Islet of Langerhans (tissue), 1 donor: ENCODE measurements around the gene SMOC2.

Experiments used
- FAIRE-seq: peaks from one replicate; lab custom pipeline; 2011; peaks lifted over from hg19 to GRCh38; lab: Jason Lieb, UNC

Gene SMOC2

DNA sequence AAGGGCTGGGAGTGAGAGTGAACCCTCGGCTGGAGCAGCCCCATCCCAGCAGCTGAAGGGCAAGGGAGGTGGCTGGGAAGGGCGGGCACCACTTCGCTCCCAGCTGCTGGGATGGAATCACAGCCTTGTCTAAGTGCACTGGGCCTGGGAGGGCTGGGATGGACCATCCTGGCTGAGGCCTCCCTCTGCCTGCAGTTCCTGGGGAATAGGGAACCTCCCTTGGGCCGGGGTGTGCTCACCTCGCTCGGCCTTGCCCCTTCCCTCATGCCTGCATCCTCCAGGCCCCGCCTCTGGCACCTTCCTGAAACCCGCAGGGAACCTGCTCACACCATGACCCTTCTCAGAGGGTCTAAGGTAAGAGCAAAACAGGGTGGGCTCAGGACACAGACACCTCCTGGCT, 53.7 kb downstream of the SMOC2 start:
- FAIRE-seq, result no peak

DNA sequence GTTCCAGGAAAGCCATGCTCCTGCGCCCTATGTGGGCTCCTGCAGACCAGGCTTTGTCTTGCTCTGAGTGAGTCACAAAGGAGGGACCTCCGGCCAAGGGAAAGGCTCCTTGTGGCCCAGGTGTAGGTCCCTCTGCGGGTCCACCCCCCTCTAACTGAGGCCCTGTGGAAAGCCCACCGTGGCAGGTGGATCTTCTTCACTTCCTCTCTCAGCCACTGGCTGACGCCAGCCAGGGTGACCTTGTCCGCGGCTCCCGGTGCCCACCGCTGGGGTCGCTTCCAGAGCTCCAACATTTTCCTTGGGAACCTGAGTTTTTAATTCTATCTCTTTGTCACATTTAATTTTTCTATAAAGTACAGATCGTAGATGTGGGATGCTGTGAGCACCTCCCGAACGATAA, 54.1 kb downstream of the SMOC2 start:
- no peak for FAIRE-seq

DNA sequence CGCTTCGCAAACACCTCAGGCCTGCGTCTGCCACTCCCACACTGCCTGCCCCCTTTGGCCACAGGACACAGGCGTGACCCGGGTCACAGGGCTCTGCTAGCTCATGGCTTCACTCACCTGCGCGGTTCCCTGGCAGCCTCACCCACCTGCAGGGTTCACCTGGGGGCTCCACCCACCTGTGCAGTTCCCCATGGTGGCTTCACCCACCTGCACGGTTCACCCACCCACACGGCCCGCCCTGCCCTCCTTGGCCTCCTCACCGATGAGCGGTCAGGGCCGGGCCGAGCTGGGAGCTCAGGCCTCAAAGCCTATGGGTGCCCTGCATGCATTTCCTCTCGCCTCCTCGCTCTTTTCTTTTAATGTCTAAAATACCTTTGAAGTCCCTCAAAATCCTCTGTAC, 54.7 kb downstream of the SMOC2 start:
- no peak for FAIRE-seq

DNA sequence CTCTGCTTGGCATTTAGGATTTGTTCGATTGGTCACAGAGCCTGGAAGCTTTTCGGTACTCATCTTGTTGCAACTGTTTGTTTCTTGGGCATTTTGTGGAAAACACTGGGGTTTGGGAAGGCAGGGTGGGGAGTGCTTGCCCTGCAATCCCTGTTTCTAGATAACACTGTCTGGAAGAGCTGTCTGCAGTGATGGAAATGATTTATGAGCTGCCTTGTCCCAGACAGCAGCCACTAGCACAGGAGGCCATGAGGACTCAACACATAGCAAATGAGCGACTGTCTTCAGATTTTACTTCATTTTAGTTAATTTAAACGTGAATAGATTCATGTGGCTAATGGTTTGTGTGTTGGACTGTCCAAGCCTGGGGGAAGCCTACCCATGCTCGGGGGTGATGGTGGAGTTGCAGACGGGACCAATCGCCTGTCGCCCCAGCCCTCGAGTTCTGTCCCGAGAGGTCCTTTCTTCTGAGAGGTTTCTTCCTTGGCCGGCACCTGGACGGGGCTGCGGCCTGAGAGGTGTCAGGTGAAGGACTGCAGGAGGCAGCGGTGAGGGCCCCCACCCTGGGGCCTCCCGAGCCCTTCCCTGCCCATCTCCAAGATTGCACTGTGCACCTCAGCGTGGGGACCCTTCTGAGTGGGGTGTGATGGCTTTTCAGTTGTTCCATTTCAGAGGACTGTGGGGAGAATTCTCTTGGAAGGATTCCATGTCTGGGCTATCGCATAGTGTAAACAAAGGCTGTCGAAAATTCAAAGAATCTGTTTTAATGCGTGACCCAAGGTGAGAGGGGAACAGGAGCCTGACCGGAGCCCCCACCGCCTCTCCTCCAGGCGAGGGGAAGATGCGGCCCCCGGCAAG, 55.4 kb downstream of the SMOC2 start:
- FAIRE-seq, result no peak

DNA sequence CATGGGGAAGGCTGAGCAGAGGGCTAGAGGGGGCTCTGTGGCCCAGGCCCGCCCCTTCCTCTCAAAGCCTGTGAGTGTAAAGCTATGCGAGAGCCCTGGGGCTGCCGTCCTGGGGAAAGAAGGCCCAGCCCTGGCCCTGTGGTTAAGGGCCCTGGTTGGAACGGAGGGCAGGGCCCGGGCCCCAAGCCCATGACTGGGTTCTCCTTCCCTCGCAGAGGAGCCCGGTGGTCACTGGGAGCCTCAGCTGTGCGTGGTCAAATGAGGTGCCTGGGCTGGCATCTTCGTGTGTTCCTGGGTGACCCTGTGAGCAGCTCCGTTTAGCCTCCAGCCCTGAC, 56.0 kb downstream of the SMOC2 start:
- FAIRE-seq, result no peak

DNA sequence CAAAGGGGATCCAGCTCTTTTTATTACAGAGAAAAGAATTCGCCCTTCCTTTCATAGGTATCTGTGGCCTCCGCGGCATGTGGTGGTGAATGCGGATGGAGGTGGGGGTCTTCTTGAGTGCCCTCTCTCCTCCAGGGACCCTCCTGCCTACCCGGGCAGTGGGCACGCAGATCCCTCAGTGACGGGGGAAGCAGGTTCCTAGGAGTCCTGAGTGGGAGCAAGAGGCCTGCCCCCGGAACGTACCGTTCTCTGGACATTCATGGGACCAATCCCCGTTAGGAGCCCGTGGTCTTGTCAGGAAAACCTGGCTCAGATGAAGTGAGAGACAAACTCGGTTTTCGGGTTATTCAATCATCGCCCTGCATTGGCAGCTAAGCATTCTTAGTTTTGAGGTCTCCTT, 56.4 kb downstream of the SMOC2 start:
- no peak for FAIRE-seq

DNA sequence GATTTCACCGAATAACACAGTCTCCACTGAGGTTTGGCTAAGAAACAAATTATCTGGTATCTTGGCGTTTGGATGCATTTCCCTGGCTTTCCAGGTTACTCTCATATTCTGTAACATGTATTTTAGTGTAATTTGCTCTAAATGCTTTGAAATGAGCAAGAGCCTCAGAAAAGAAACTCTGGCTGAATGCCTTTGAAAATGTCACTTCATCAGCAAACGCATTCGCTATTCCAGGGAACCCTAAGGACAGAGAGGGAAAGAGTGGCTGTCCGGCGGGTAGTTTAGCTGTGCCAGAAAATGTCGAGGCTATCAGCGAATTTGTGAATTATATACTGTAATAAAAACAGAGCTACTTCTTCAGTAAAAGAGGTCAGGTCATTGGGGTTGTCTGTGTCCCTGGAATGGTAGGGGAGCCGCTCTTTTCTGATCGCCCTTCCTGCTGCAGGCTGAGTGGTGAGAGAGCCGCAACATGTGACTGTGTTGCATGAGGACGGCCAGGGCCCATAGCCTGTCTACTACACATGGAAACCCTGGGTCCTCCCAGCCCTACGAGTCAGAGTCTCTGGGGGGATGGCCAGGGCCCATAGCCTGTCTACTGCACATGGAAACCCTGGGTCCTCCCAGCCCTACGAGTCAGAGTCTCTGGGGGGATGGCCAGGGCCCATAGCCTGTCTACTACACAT, 57.3 kb downstream of the SMOC2 start:
- no peak for FAIRE-seq

DNA sequence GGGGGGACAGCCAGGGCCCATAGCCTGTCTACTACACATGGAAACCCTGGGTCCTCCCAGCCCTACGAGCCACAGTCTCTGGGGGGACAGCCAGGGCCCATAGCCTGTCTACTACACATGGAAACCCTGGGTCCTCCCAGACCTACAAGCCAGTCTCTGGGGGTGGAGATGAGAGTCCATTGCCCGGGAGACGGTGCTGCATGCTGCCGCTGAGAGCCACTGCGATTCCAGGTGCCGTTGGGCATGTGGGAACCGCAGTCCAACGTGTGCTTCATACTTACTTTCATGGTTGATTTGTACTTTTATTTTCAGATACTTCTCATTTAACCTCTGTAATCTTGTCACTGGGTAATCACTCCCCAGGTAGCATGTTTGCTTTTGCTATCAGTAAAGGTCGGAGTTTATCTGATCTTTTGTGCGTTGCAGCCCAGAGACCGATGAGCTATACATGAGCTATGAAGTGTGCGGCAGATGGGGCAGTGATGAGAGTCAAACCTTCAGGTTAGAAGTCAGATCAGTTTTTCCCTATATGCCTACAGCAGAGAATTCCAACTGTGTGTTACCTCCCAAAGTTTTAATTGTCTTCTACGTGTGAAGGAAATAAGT, 58.2 kb downstream of the SMOC2 start:
- no peak for FAIRE-seq

DNA sequence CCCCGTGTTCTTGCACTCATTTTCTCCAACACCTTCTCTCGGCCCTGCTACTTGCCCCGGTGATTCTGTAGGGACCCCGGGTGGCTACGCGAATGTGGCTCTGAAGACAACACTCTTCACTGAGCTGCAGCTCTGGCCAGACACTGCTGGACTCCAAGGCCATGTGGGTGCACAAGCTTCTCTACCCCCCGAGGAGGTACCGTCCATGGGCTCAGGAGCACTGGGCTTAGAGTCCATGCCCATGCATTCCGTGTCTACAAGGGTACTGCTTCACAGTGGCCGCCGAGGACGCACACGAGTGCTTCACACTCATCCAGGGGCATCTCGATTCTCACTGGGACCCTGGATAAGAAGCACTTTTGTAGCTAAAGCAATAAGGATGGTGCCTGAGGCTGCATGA, 59.5 kb downstream of the SMOC2 start:
- no peak for FAIRE-seq

DNA sequence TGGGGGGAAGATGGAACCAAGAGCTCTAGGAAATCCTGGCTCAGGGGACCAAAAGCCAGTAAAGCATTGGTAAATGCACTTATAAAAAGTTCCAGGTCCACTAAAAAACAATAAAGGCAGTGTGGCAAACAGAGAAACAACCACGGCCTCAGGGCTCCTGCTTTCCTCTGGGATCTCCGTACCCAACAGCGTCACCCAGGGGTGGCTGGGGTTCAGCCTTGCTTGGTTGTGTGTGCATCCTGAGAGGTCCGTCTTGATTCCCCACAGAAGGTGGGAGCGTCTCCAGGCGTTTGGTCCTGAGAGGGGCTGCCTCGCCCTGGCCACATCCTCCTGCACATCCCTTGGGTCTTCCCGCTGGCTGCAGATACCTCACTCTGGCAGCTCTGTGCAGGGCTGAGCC, 60.6 kb downstream of the SMOC2 start:
- FAIRE-seq, result no peak

DNA sequence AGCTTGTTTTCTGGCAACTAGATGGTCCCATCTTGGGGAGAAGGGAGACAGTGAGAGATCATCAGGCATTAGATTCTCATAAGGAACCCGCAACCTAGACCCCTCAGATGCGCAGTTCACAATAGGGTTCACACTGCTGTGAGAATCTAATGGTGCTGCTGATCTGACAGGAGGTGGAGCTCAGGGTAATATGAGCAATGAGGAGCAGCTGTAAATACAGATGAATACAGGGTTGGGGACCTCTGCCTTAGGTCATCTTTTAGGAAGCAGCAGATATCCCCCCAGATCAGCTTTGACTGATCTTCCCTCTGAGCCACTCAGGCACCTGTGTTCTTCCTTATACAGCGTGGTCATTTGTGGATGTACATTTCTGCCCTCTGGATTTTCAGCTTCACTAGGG, 63.4 kb downstream of the SMOC2 start:
- no peak for FAIRE-seq

DNA sequence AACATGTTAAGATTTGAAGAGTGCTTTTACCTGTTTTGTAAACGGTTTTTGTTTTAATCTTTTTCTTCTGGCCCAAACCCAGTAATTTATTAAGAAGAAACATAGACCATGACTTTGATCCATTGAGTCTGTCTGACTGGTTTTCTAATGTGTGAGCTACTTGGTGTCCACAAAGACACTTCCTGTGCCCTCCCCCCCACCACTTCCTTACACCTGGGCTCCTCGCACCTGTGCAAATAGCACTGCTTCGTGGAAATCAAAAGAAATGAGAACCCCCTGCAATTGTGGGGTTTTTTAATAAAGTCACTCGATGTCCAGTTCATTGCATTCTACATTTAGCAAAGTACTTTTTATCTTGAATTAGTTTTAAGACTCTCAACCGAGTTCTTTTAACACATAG, 65.5 kb downstream of the SMOC2 start:
- no peak for FAIRE-seq

DNA sequence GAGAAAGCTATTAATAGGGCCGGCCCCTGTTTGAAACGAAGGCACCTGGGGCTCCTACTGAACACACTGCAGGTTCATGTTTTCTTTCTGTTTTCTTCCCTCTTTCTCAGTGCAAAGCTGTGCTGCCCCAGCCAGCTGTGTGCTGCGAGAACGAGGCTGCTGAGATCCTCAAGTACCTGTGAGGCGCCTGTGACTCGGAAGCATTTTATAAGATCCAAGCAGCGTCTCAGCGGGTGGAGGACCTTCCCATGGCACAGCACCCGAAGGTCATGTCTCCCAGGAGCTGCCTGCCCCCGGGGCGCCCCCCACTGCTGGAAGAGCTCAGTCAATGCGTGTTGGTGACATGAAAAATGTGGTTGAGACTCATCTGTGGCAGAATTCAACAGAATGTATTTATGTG, 66.3 kb downstream of the SMOC2 start:
- FAIRE-seq, result no peak

DNA sequence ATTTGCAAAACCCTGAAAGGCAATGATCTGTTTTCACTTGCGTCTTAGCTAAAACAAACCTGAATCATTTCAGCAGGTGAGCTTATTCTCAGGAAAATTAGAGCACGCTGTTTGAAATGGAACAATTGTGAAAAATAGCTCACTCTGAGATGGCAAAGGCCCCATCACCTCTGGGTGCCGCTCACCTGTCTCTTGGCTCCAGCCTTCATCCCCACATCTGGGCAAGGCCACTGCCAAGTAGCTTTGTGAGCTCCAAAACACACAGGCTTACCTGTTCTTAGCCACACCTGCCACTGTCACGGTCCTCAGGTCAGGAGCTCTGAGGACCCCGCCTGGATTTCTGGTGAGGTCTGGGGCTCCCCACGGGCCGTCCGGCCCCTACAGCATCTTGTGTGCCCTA, 66.7 kb downstream of the SMOC2 start:
- FAIRE-seq, result no peak

DNA sequence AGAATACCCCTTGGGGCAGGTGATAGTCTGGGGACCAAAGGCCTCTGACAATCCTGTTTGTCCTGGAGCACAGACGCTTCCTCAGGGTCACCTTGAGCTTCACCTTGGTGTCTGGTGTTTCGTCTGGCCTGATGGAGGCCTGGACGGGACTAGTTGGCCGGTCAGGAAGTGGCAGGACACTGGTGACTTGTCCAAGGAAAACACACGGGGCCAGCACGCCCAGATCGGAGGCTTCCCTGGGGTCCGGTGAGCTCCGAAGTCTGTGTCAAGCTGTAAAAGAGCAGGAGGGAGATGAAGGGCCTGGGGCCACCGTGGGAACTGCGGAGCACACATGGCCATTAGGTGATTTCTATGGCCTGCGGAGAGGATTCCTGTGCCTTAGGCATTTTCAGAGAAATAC, 67.9 kb downstream of the SMOC2 start:
- no peak for FAIRE-seq

DNA sequence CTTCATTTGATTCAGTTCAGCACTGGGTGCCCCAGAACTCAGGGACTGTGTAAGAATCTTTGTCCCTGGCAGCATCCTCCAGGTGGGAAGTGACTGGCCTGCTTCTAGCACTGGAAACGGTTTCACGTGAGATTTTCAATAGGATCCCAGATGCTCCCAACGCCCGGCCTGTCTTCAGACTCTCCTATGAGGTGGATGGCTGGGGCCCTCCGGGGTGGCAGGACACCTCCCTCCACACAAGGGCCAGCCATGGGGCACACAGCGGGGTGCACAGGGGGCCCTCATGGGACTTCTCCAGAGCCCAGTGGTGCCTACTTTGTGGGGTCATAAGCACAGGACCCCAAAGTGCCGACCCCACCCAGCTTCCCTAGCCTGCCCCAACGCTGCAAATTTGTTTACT, 72.8 kb downstream of the SMOC2 start:
- no peak for FAIRE-seq

DNA sequence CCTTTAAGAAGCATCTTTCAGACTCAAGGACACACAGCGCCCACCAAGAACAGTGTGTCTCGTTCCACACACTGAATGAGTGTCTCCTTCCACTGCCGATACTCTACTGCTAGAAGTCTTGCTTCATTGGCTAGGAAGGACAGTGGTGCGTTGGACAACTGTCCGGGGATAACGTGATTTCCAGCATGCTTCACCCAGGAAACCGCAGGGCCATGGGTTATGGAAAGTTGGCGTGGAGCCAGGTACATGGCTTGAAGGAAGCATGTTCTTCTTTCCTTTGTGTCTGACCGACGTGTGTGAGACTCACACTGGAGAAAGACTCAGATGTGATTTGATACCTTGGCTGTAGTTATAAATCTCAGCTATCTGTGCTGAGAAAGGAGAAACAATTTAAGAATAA, 73.2 kb downstream of the SMOC2 start:
- FAIRE-seq, result no peak

DNA sequence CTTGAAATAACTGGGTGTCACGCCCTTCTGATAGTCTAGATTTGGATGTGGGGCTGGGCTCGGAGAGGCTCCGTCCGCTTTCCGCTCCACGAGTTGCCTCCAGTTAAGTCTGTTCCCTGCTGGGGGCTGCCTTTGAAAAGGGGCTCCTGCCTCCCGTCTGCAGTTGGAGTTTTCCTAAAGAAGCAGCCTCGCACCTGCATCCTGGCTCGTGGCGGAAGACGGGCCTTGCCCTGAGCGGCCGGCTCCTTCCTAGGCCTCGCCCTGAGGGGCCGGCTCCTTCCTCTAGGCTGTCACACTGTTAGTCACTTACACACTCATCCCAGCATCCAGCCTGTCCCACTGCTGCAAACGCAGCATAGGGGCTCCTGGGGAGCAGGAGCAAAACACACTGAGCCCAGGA, 74.4 kb downstream of the SMOC2 start:
- FAIRE-seq, result no peak

DNA sequence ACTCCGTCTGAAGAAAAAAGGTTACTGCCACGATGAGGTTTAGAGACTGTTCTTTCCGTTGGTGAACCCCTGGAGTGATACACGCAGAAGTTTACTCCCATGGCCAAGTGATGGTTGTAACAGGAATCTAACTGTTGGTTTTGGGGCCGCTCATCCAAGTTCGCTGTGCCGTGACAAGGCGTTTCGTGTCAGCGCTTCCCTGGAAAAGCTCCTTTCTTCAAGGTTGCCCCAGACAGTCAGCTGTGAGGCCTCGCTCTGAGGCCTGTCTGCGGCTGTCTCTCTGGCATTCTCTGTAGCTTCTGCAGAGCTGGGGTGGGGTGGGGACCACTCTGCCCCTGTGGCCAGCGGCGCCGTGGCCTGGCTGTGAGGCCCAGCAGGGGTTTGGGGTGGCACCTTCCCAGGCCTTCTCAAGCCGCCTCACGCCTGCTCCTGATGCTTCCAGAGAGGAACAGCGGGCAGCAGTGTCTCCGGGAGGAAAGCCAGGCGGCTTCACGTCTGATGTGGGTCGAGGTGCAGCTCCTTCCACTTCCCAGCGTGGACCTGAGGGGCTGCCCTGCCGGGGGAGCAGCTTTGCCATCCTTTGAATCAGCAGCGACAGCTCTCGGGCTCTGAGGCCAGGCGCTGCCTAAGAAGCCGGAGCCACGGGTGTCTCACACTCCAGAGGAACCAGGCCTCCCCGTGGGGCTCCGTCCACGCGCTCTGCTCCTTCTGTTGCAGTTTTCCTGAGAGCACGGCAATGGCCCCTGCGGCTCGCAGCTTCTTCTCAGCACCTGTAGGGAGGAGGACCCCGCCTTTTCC, 76.2 kb downstream of the SMOC2 start:
- FAIRE-seq, result no peak

DNA sequence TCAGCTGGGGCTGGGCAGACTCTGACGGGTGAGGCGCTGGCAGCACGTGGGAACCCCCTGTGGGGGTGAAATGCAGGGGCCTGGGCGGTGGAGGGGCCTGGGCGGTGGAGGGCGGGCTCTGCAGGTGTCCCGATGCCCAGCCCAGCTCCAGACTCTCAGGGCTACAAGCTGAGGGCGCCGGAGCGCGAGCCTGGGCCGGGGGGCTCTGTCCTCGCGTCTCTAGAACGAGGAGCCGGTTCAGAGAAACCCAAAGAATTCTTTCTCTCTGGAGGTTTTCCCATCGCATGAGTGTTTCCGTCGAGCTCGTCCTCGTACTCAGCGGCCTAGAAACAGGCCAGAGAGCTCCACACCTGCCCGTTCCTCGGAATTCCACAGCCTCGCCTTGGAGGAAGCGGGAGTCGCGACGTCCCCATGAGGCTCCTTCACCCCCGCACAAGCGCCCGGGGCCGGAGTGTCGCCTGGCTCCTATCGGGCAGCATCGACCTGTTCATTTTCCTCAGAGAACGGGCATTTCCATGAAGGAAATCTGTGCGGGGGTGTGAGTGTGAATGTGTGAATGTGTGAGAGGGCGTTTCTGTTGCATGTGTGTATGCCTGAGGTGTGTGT, 76.9 kb downstream of the SMOC2 start:
- FAIRE-seq, result no peak

DNA sequence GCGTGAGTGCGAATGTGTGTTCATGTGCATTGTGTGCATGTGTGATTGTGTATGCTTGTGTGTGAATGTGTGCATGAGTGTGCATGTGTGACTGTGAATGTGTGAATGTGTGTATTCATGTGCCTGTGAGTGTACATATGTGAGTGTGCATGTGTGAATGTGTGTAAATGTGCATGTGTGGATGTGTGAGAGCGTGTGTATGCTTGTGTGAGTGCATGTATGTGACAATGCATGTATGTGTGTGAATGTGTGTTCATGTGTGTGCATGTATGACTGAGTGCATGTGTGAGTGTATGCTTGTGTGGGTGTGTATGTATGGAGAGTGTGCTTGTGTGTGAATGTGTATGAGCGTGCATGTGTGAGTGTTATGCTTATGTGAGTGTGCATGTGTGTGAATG, 77.4 kb downstream of the SMOC2 start:
- no peak for FAIRE-seq

DNA sequence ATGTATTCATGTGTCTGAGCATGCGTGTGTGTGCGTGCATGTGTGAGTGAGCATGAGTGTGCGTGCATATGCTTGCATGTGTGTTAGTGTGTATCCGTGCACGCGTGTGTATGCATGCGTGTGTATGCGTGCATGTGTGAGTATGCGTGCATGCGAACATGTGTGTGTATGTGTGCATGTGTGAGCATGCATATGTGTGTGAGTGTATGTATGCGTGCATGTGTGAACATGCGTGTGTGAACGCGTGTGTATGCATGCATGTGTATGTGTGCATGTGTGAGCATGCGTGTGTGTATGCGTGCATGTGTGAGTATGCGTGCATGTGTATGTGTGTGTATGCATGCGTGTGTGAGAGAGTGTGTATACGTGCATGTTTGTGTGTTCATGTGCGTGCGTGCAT, 77.9 kb downstream of the SMOC2 start:
- no peak for FAIRE-seq

DNA sequence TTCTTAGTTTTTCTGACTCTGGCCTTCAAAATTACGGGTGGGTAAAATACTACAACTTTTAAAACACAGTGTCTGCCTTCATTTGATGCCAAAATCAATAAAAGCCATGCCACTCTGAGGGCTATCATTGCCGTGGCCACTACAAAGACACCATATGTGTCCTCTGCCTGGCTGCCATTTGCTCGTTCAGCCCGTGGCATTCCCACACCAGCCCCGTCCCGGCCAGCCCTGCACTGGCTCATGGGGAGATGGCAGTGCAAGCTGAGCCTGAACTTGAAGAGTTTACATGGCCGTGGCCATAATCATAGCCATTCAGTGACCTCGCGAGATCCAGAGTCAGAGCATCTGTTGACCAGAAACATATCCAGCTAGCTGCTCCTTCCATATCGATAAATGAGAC, 79.2 kb downstream of the SMOC2 start:
- no peak for FAIRE-seq
